B cell (primary cell): ENCODE measurements around the gene CD68. TPM values are rescaled to one million over a fixed set of nuclear protein-coding genes. Genes with fewer than 3 reads are reported as not detected.
A peak's percentile ranks its signal among the peaks of the same experiment; 100 is the strongest.

Source experiments
- ATAC-seq: fragments of 200-7000 bp; cut with Tn5 transposase; one replicate; pipeline ENCODE4 v1.10.0; 2021; ENCODE audit warnings: low read depth, mild to moderate bottlenecking, moderate number of reproducible peaks, moderate library complexity
- CTCF ChIA-PET: fragments of 350-600 bp; sonication (Branson Sonifier 250); formaldehyde crosslinking; loops from one replicate; lab custom pipeline; 2021; ENCODE audit warnings: antibody characterized with exemption, inconsistent platforms; lab: Charles Lee
- POLR2A ChIA-PET: fragments of 350-600 bp; sonication (Branson Sonifier 250); formaldehyde crosslinking; loops from one replicate; lab custom pipeline; 2021; ENCODE audit warnings: antibody characterized with exemption; lab: Charles Lee
- DNase-seq: peaks from one replicate; pipeline ENCODE4 v3.0.0; 2013
- H2AFZ ChIP-seq: 2 replicates; pipeline ENCODE4 v1.6.1; 2012; ENCODE audit warnings: mild to moderate bottlenecking, low read depth, low read length; ENCODE audit not compliant: insufficient read depth, poor library complexity, severe bottlenecking
- H3K27ac ChIP-seq, 2 donors: 1 replicate in 1 of 2; 2 replicates in 1 of 2; pipeline ENCODE4 v1.5.1; 2012 to 2013; ENCODE audit warnings: low read length in 2 of 2, mild to moderate bottlenecking in 2 of 2, moderate library complexity in 1 of 2
- H3K27me3 ChIP-seq, 4 experiments: fragments of 200-600 bp in 1 of 4; sonication (generic) in 1 of 4; replicated peaks in 1 of 4; 1 replicate in 2 of 4; 2 replicates in 2 of 4; pipeline versions ENCODE4 v1.6.1 to v1.7.0; 2013 to 2016; ENCODE audit warnings: low read length in 3 of 4, mild to moderate bottlenecking in 2 of 4, mixed read lengths in 1 of 4, moderate library complexity in 1 of 4; ENCODE audit not compliant: insufficient read depth in 4 of 4, control insufficient read depth in 3 of 4; ENCODE audit errors: control extremely low read depth in 1 of 4
- H3K36me3 ChIP-seq, 2 experiments: replicated peaks in 1 of 2; 1 replicate in 1 of 2; 2 replicates in 1 of 2; pipeline versions ENCODE4 v1.6.1 to v1.7.1; 2013; ENCODE audit warnings: low read length in 1 of 2; ENCODE audit not compliant: insufficient read depth in 2 of 2, control insufficient read depth in 1 of 2; ENCODE audit errors: control extremely low read depth in 1 of 2, extremely low read depth in 1 of 2
- H3K4me1 ChIP-seq, 2 donors: fragments of 200-600 bp in 1 of 2; sonication (generic) in 1 of 2; 1 replicate in 1 of 2; 2 replicates in 1 of 2; pipeline versions ENCODE4 v1.5.1 to v1.6.1; 2013 to 2017; ENCODE audit warnings: low read length in 2 of 2; ENCODE audit not compliant: control insufficient read depth in 2 of 2, insufficient read depth in 2 of 2
- H3K4me2 ChIP-seq: replicated peaks from 2 replicates; pipeline ENCODE3; 2012; ENCODE audit warnings: mild to moderate bottlenecking, low read depth, low read length; ENCODE audit not compliant: poor library complexity, severe bottlenecking
- H3K4me3 ChIP-seq, 5 experiments: fragments of 200-600 bp in 1 of 5; sonication (generic) in 1 of 5; 1 replicate in 3 of 5; 2 replicates in 2 of 5; pipeline versions ENCODE4 v1.5.1 to v1.7.0; 2011 to 2016; ENCODE audit warnings: low read length in 4 of 5, mild to moderate bottlenecking in 4 of 5, low read depth in 2 of 5, control low read depth in 1 of 5, moderate library complexity in 1 of 5; ENCODE audit not compliant: insufficient read depth in 1 of 5; ENCODE audit errors: control extremely low read depth in 1 of 5, extremely low read depth in 1 of 5
- H3K79me2 ChIP-seq: fragments of 200-600 bp; sonication (generic); one replicate; pipeline ENCODE4 v1.6.0; 2016; ENCODE audit warnings: low read length; ENCODE audit not compliant: control insufficient read depth, insufficient read depth
- H3K9ac ChIP-seq: fragments of 200-600 bp; sonication (generic); 2 replicates; pipeline ENCODE4 v1.6.1; 2017; ENCODE audit warnings: mild to moderate bottlenecking, low read length, moderate library complexity
- H3K9me3 ChIP-seq, 3 donors: one replicate each; pipeline versions ENCODE4 v1.6.1 to v1.7.1; 2013; ENCODE audit warnings: low read length in 2 of 3; ENCODE audit not compliant: control insufficient read depth in 2 of 3, insufficient read depth in 1 of 3; ENCODE audit errors: control extremely low read depth in 1 of 3
- H4K20me1 ChIP-seq: 2 replicates; pipeline ENCODE4 v1.6.0; 2012; ENCODE audit warnings: mild to moderate bottlenecking, low read length; ENCODE audit not compliant: insufficient read depth, control insufficient read depth, poor library complexity, severe bottlenecking
- H3K27ac Mint-ChIP-seq: one replicate; pipeline ENCODE4 v1.8.0; 2021; ENCODE audit warnings: mixed read lengths
- H3K27me3 Mint-ChIP-seq: one replicate; pipeline ENCODE4 v1.8.0; 2021; ENCODE audit warnings: mixed read lengths
- H3K4me1 Mint-ChIP-seq: one replicate; pipeline ENCODE4 v1.8.0; 2021; ENCODE audit warnings: mixed read lengths
- H3K4me3 Mint-ChIP-seq: one replicate; pipeline ENCODE4 v1.8.0; 2021; ENCODE audit warnings: mixed read lengths
- H3K9me3 Mint-ChIP-seq: one replicate; pipeline ENCODE4 v1.8.0; 2022; ENCODE audit warnings: mixed read lengths; ENCODE audit not compliant: insufficient read depth
- CTCF ChIP-seq: fragments of 200-600 bp; IDR thresholded peaks from one replicate; pipeline ENCODE4 v1.8.0; 2022; ENCODE audit warnings: antibody characterized with exemption, mild to moderate bottlenecking
- EZH2 ChIP-seq: IDR thresholded peaks from 2 replicates; pipeline ENCODE4 v1.6.1; 2012; ENCODE audit warnings: borderline replicate concordance, low read depth, mild to moderate bottlenecking, moderate library complexity, low read length; ENCODE audit not compliant: insufficient read depth, poor library complexity, severe bottlenecking
- WGBS: methylation state at CpG from one replicate; pipeline ENCODE4 v1.1.5; 2013; ENCODE audit warnings: missing lambda C conversion rate; ENCODE audit not compliant: insufficient coverage; 5-methylcytosine and 5-hydroxymethylcytosine counted together
- intact Hi-C: fragments of 100-400 bp; cut with micrococcal nuclease; formaldehyde crosslinking; loops from one replicate; pipeline ENCODE4 v1.10.0; 2022
- polyA plus RNA-seq: library from polyadenylated mRNA; depleted of rRNA; stranded (reverse); fragments of >200 nt; gene quantifications from 2 replicates; pipeline ENCODE4 v1.2.3, GENCODE V29; 2012
- total RNA-seq, 2 donors: library from RNA; stranded (reverse); fragments of 120-200 nt in 1 of 2; gene quantifications; 1 replicate in 1 of 2; 2 replicates in 1 of 2; pipeline versions ENCODE4 v1.2.3 to v1.2.4, GENCODE V29; 2013 to 2022

The CD68 gene
- total and polyA plus RNA-seq, 2 donors (not counting 1 experiment from before 2014, with no cell fraction given): 3.9 to 12.9 TPM

GRCh38 chr17:7573324-7574080, 5.9 kb upstream of the CD68 start:
- Mint-ChIP-seq H3K27me3 (no peaks in the 10 kb centered on the region), H3K9me3 (no peaks in the 10 kb centered on the region), H3K4me1 (peaks cover 59% of the 10 kb centered on the region), H3K27ac (peak overlapping the region; percentile 99), H3K4me3 (peak overlapping the region; percentile 94)
- ChIA-PET CTCF (interaction anchor here (1.0 to 4.9 kb wide), 7 partner anchors 9 to 277 kb away, joined by 3 to 21 read pairs (median 12); partner anchors contain the start of genes MPDU1, SENP3 and SOX15), POLR2A (interaction anchor here (0.5 to 2.4 kb wide), 15 partner anchors 9 to 598 kb away, joined by 3 to 15 read pairs (median 4); partner anchors contain the start of genes FXR2, MPDU1, POLR2A and SAT2)
- H2AFZ ChIP-seq: no peak overlapping the region
- peak overlapping the region; percentile 72 to 98 (median 93) for H3K4me3 ChIP-seq
- intact Hi-C loops: loop anchor here (2.0 to 10.0 kb wide), 4 partner anchors 171 to 559 kb away; partner anchors contain the start of genes CYB5D1, NAA38, RNASEK and TMEM256
- H3K27me3 ChIP-seq: no peaks in the 10 kb centered on the region
- peak overlapping the region; percentile 85 to 94 for H3K27ac ChIP-seq
- no peak for TF ChIP-seq CTCF
- no peak for TF ChIP-seq EZH2
- H4K20me1 ChIP-seq: peaks cover 55% of the 10 kb centered on the region
- H3K9ac ChIP-seq: peak overlapping the region; percentile 98
- peaks cover 40% of the 10 kb centered on the region for H3K79me2 ChIP-seq
- WGBS: under 1% methylated on average over 63 of the region's 71 CpGs
- DNase-seq (peak; percentile 95), ATAC-seq (peak; percentile 42)
- H3K4me1 ChIP-seq: peaks cover 22 to 33% of the 10 kb centered on the region in 2 donors
- no peaks in the 10 kb centered on the region for H3K9me3 ChIP-seq
- peak overlapping the region; percentile 89 for H3K4me2 ChIP-seq
- H3K36me3 ChIP-seq: peaks cover 24 to 69% of the 10 kb centered on the region in 2 experiments
